Measurements from ENCODE around the gene PLA2G6.

PLA2G6 gene

GRCh38 chr22:38062791-38063190 is 118.8 kb downstream of the PLA2G6 start:
- TF ChIP-seq, protein P1, sequence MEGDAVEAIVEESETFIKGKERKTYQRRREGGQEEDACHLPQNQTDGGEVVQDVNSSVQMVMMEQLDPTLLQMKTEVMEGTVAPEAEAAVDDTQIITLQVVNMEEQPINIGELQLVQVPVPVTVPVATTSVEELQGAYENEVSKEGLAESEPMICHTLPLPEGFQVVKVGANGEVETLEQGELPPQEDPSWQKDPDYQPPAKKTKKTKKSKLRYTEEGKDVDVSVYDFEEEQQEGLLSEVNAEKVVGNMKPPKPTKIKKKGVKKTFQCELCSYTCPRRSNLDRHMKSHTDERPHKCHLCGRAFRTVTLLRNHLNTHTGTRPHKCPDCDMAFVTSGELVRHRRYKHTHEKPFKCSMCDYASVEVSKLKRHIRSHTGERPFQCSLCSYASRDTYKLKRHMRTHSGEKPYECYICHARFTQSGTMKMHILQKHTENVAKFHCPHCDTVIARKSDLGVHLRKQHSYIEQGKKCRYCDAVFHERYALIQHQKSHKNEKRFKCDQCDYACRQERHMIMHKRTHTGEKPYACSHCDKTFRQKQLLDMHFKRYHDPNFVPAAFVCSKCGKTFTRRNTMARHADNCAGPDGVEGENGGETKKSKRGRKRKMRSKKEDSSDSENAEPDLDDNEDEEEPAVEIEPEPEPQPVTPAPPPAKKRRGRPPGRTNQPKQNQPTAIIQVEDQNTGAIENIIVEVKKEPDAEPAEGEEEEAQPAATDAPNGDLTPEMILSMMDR (IDR thresholded peaks at IDR 0.05; ENCODE audit: extremely low read depth, insufficient read depth, missing control alignments): no peak
- in situ Hi-C loops (cut with MboI; ENCODE audit: low pct_unique_long_range_greater_than_20kb, low sequenced_read_pairs, unreplicated experiment): no loop called here
- DNase-seq (ENCODE audit: low spot score): no peak
